HG03558 (cell line): ENCODE measurements around the gene LPXN.

Source experiments
- ATAC-seq: cut with Tn5 transposase; IDR thresholded peaks from one replicate; pipeline ENCODE4 v1.9.1; 2021; ENCODE audit warnings: moderate number of reproducible peaks; ENCODE audit not compliant: unreplicated experiment; ENCODE audit errors: extremely low read depth

The LPXN gene

GRCh38 chr11:58525037-58525614 is 50.5 kb downstream of the LPXN start:
- peak; percentile 77 for ATAC-seq

DNA sequence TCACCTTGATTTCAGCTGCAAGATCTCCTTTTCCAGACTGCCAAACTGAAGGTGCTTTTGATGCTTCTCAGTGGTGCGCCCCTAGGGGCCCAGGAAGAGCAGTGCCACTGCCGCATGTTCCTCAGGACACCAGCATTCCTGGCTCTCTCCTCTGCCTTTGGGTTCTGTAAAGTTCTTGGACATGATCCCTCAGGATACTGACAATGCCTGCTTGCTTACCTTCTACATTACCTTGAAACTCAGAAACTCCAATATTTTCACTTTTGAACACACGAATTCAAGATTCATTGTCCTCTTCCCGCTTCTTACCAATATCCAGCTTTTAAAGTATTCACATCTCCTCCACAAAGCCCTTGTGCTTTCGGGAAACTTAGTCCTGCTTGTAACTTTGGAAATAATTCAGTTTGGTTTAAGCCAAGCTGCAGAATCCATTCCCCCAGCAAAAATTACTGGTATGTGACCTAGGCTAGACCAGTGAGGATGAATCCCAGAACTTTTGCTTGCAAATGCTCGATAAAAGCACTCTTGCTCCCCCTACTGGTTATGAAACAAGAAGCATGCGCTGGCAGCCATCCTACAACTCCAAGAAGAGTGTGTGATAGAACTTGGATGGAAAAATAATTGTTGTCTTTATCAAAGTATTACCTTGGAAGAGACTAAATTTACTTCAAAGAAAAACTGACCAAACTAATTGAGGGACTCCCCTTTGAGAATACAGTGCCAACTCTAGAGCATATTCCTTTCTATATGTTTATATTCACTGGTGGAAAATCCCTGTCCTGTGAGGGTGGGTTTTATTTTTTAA is 51.2 kb downstream of the LPXN start:
- ATAC-seq = peak; percentile 19

DNA sequence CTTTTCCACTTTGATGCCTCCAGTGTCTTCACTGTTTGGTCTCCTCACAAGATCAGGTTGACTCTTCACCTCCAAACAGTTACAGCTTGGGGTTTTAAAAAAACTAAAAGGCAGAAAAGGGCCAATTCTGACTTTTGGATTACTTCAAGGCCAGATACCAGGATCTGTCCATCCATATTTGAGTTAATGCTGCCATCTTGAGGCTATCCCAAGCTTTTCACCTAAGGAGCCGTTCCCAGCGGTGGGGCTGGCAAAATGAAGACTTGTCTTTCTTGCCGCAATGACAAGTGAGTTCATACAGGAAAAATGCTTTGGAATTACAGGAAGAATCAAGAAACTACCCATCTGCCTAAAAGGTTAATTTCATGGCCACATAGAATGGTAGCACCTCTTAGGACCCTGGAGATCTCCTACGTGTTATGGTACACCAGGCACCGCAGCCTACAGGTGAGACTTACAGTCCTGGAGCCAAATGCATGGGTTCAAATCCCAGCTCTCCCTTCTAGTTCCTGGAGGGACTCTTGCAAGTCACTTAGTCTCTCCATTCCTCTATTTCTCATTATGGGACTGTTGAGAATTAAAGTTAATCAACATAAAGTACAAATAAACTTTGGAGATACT is 61.8 kb downstream of the LPXN start:
- no peak for ATAC-seq

DNA sequence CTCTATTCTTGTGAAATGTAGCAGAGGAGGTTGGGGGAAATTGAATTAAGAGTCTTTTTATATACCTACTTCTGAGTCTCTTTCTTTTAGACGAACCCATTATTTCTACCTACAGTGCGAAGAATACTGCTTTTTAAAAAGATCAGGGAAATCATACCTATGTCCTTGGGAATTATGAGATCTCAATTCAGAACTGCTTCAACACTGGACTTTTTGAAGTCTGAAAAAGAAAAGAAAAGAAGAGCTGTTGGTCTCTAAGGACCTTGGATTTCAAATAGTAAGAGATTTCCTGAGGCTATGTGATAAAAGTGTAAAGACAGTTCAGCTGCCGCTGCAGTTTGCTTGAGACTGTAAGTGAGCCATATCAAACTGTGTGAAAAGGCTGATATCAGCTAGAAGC is 64.0 kb downstream of the LPXN start:
- no peak for ATAC-seq

DNA sequence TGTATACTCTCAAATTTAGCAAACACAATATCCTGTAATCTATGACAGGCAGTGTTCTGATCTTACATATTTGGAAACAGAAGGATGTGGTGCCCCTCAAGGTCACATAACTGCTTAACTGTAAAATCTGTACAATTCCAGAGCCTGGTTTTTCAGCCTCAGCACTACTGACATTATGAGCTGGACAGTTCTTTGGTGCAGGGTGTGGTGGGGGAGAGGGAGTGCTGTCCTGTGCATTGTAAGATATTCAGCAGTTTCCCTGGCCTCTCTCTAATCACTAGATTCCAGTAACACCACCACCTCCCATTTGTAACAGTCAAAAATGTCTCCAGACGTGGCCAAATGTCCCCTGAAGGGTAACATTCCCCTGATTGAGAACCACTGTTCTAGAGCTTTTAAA is 65.9 kb downstream of the LPXN start:
- no peak for ATAC-seq

DNA sequence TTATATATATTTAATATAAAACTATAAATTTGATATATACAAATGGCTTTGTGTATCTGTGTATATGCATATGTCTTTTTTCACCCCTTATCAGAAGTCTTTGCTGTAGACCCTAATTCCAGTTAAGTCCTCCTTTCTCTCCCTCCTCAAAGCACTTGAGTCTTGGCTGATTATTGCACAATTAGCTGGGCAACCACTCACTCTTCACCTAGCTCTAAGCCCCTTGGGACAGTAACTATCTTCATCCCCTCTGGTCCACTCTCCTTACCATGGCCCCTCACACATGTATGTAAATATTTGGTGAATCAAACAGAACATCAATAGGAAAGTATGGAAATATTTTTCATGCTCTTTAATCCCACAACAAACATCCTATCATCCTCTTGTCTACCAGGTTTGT is 66.8 kb downstream of the LPXN start:
- no peak for ATAC-seq

DNA sequence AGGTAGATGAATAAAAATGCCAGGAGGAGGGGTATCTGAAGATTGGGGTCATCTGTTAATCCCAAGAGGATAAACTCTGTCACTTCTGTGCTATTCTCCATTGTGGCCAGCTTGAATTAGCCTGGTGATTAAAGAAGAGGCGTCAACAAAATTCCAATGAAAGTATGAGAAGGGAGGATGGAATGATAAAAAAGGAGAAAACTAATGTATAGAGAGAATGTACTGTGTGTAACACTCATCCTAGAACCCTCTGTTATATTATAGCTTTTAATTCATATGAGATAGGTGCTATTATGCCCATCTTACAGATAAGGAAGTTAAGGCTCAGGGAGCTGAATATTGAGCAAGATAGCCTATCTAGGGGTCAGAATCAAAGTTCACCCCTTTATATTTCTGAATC is 67.7 kb downstream of the LPXN start, which contains the start of gene OR5B21:
OR5B21 (minus strand) TSS at position 101 of the 400 bp plus-strand sequence; CDS start at position 101, 0 bp downstream.
- ATAC-seq = no peak

GRCh38 chr11:58507355-58507754 is 68.3 kb downstream of the LPXN start:
- ATAC-seq = no peak

GRCh38 chr11:58506935-58507334 is 68.7 kb downstream of the LPXN start:
- no peak for ATAC-seq

DNA sequence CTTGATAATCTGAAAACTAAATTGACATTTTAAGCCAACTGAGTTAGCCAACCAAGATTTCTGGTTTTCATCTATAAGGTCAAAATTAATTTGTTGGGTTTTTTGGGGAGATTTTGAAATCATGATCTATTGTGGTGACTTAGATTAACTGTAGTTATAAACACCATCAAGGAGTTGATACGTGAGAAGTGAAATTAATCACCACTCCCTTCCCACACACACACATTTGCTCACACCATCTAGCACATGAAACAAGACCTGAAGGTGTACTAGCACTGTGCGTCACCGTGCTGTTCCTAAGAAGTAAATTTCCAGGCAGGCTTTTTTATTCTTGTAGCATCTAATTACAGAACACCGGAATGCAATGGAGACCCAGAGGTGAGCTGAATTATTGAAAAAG is 69.8 kb downstream of the LPXN start:
- ATAC-seq = no peak

GRCh38 chr11:58504232-58504631 is 71.4 kb downstream of the LPXN start:
- ATAC-seq = no peak

DNA sequence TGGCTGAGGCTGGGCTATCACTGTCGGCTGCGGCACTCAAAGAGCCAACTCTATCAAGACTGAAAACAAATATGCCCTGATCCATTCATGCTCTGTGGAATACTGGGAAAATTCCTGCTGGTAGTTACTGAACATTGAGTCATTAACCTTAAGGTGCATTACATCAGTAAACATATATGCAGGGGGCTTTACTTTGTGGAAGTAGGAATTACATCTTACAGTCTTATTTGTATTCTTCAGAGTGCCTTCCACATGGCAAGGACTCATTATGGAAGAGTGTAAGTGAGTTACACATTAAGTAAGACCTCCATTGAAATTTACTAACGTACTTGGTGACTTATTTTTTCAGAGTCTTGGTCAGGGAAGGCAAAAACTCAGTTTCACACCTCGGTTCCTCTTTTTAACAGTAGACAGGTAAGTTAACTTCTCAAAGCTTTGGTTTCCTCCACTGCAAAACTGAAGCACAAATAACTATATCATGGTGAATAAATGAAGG is 72.2 kb downstream of the LPXN start:
- ATAC-seq = peak; percentile 95

- ATAC-seq = no peak
Observed at GRCh38 chr11:58502004-58502403, 73.7 kb downstream of the LPXN start.

DNA sequence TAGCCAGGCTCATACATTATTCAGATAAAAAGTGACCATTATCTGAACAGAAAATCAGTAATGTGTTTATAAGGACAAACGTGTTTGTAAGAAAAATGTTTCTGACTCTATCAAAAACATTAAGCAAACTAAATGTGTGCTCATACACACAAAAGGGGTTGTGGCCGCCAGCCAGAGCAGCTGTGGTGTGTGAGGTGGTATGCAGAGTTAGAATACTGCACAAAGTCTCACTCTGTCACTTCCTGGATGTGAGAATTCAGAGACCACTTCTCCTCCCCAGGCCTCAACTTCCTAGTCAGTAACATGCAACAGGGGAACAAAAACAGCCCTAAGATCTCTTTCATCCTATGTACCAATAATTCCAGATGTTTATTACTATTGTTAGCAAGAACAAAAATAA is 77.2 kb downstream of the LPXN start:
- no peak for ATAC-seq

DNA sequence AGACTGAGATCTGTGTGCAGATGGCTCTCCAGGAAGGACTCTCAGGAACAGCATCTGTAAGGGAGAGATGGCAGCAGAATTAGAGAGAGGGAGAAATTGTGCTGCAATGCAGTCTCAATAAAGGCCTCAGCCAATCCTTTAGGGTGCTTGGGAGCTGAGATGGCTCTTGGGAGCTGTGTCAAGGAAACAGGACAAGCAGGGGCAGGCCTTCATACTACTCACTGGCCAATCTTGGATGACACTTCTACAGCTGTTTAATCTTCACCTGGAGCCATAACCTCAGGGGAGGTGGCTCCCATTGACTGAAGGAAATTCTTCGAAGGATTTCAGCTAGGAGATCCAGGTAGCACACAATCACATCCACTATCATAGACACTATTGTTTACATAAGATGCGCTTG is 77.7 kb downstream of the LPXN start:
- ATAC-seq = no peak

- ATAC-seq = peak; percentile 49
Observed at GRCh38 chr11:58495906-58496305, 79.8 kb downstream of the LPXN start.

GRCh38 chr11:58494101-58494500 is 81.6 kb downstream of the LPXN start:
- ATAC-seq = no peak

GRCh38 chr11:58493676-58494075 is 82.0 kb downstream of the LPXN start:
- no peak for ATAC-seq

DNA sequence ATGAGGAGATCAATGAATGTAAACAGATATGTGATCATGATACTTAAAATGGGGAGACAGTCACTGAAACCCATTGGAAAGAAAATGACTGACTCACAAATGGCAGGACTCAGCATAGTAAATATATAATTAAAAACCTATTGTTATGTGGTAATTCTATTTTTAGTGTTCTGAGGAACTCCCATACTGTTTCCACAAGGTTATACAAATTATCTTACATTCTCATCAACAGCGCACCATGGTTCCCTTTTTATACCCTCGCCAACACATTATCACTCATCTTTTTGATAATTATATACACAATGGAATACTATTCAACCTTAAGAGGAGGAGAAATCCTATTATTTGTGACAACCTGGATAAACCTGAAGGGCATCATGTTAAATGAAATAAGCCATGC is 84.8 kb downstream of the LPXN start:
- no peak for ATAC-seq

DNA sequence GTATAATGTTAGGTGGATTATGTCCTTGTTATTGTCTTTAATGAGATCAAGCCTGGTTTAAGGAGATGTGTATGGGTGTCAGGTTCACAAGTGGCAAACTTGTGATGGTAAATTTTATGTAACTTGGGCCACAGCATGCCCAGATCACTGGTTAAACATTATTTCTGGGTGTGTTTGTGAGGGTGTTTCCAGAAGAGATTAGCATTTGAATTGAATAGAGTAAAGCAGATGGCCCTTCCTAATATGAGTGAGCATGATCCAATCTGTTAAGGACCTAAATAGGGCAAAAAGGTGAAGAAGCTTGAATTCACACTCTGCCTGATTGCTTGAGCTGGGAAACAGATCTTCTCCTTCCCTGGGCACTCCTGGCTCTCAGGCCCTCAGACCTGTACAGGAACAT is 88.5 kb downstream of the LPXN start:
- ATAC-seq = no peak

- no peak for ATAC-seq
Observed at GRCh38 chr11:58485961-58486360, 89.7 kb downstream of the LPXN start.
